NCI-H2107 treated with DMSO at 0.1 percent for 48 hours (cell line): ENCODE results near the gene FANCD2OS.
A peak's percentile ranks its signal among the peaks of the same experiment; 100 is the strongest.
"Not testable (repeated sequence)": the region's sequence is repeated elsewhere in the genome, so short reads cannot be mapped to it uniquely, and the experiment has no call there.

ENCODE experiments used
- DNase-seq: peaks from one replicate; lab custom pipeline; 2025; ENCODE audit not compliant: unreplicated experiment; lab: John Stamatoyannopoulos, UW

Gene FANCD2OS, protein sequence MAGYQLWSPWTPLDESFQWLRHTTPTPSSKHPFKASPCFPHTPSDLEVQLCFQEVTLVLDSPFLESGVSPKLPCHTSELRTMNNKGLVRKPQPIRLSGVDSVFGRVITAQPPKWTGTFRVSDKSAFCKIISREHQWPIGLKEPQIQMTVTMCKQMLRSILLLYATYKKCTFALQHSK

GRCh38 chr3:10108091-10108490, at the start of gene FANCD2OS:
Gene FANCD2OS (minus strand): TSS chr3:10108255. CDS start chr3:10104774, 3,481 bp downstream.
- DNase-seq: no peak

- no peak for DNase-seq
These were observed 49.0 kb upstream of the FANCD2OS start for GRCh38 chr3:10157031-10157430.

DNA sequence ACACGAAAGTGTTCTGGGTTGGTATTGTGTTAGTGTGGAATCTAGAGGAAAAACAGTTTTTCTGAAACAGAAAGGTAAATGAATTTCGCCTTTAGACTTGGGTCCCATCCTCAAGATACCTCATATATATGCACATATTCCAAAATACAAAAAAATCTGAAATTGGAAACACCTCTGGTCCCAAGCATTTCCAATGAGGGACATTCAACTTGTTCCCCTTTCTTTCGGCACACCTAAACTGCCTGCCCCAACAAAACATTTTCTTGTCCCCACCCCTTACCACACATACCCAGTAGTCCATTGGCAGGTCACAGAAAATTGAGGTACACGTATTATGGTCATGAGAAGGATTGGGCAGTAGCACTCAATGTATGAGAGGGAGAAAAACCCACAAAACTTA, 47.6 kb upstream of the FANCD2OS start:
- no peak for DNase-seq

DNA sequence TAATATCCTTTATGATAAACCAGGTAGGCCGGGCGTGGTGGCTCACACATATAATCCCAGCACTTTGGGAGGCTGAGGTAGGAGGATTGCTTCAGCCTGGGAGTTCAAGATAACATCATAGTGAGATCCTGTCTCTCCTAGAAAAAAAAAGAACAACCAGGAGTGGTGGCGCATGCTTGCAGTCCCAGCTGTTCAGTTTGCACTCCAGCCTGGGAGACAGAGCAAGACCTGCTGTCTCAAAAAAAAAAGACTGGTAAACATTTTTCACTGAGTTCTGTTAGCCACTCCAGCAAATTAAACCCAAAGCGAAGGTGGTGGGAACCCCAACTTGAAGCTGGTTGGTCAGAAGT, 47.0 kb upstream of the FANCD2OS start:
- no peak for DNase-seq

- DNase-seq: no peak
These were observed 46.5 kb upstream of the FANCD2OS start for GRCh38 chr3:10154335-10155122.

GRCh38 chr3:10150987-10151386, 42.9 kb upstream of the FANCD2OS start:
- DNase-seq: no peak

- DNase-seq: no peak
These were observed 41.2 kb upstream of the FANCD2OS start for GRCh38 chr3:10149226-10149625.

- DNase-seq: no peak
These were observed 37.6 kb upstream of the FANCD2OS start for GRCh38 chr3:10145685-10146084.

GRCh38 chr3:10142707-10143560, 34.9 kb upstream of the FANCD2OS start:
- no peak for DNase-seq

GRCh38 chr3:10140996-10141546, 33.0 kb upstream of the FANCD2OS start:
- no peak for DNase-seq

DNA sequence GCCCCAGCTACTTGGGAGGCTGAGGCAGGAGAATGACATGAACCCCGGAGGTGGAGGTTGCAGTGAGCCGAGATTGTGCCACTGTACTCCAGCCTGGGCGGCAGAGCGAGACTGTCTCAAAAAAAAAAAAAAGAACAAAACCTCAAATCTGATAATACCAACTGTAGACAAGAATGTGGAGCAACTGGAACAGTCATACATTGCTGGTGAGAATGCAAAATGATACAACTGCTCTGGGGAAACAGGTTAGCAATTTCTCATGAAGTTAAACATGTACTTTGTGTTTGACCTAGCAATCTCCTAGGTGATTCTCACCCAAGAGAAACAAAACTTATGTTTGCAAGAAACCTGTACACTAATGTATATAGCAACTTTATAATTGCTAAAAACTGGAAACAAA, 29.1 kb upstream of the FANCD2OS start:
- no peak for DNase-seq

GRCh38 chr3:10136426-10137005, 28.5 kb upstream of the FANCD2OS start:
- DNase-seq: no peak

DNA sequence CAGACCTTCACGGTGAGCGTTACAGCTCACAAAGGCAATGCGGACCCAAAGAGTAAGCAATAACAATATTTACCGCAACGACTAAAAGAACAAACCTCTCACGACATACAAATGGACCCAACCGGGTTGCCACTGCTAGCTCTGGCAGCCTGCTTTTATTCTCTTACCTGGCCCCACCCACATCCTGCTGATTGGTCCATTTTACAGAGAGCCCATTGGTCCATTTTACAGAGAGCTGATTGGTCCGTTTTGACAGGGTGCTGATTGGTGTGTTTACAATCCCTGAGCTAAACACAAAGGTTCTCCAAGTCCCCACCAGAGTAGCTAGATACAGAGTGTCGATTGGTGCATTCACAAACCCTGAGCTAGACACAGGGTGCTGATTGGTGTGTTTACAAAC, 27.8 kb upstream of the FANCD2OS start:
- DNase-seq: not testable (repeated sequence)

GRCh38 chr3:10122724-10123123, 14.7 kb upstream of the FANCD2OS start:
- DNase-seq: no peak

DNA sequence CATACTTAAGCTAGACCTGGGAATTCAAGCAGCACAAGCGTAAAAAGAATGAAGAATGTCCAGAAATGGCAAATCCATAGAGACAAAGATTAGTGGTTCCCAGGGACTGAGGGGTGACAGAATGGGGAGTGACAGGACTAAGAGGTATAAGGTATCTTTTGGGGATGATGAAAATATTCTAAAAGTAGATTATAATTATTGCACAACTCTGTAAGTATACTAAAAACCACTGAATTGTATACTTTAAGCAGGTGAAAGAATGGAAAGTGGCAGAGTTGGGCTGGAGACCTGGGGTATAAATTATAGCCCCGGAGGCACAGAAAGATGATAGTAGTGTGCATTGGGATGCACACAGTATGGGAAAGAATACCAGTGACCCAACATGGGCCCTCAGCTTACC, 13.0 kb upstream of the FANCD2OS start:
- no peak for DNase-seq

GRCh38 chr3:10119376-10119775, 11.3 kb upstream of the FANCD2OS start:
- no peak for DNase-seq

GRCh38 chr3:10116928-10117327, 8.9 kb upstream of the FANCD2OS start:
- no peak for DNase-seq

DNA sequence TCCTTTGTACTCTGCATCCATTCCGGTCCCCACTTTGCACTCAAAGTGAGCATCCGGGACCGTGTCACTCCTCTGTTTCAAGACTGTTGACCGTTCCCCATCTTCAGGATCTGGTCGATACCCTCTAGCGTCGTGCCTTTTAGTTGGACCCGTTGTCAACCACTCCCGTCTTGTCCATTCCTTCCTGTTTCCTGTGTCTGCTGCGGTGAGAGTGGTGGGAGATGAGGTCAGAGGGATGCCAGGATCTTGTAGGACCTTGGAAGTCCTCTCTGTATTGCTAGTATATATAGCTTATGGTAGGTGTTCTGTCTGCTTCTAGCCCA, 8.0 kb upstream of the FANCD2OS start:
- no peak for DNase-seq

- DNase-seq: peak; percentile 80
These were observed 7.5 kb upstream of the FANCD2OS start, which contains the start of gene BRK1 for GRCh38 chr3:10115326-10116137. Gene BRK1 (plus strand): TSS chr3:10115675. CDS start chr3:10115702, 27 bp downstream.

DNA sequence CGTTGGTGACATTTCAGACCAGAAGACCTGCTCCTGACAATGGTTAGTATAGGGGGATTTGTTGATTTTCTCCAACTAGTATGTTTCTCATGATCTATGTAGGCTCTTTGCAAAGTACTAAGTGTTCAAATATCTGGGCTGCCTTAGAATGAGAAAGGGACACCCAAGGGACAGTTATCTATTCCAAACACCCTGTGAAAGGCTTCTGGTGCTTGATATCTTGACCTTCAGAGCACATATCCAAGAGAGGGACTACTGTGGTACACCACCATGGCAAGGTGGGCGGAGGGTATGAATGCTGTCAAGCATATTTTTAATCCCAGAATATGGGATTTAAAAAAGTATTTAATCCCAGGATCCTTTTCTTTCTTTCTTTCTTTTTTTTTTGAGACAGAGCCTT, 1.1 kb downstream of the FANCD2OS start:
- DNase-seq: no peak
